Measurements from ENCODE around the gene GPX4. TPM values are rescaled to one million over a fixed set of nuclear protein-coding genes. Genes with fewer than 3 reads are reported as not detected.

The GPX4 gene
- total RNA-seq, 1 donor from 2014 or later, result 327 TPM

DNA sequence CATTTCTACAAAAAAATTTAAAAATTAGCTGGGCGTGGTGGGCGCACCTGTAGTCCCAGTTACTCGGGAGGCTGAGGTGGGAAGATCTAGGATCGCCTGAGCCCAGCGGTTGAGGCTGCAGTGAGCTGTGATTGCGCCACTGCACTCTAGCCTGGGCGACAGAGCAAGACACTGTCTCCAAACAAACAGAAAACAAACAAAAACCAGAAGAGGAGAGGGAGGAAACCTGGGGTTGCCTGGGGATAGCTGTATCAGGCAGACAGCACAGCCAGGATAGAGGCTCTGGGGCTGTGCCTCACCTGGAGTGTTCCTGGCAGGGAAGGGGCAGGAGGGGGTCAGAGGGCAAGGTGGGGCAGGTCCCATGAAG, 6.0 kb upstream of the GPX4 start:
- TF ChIP-seq, protein P1, sequence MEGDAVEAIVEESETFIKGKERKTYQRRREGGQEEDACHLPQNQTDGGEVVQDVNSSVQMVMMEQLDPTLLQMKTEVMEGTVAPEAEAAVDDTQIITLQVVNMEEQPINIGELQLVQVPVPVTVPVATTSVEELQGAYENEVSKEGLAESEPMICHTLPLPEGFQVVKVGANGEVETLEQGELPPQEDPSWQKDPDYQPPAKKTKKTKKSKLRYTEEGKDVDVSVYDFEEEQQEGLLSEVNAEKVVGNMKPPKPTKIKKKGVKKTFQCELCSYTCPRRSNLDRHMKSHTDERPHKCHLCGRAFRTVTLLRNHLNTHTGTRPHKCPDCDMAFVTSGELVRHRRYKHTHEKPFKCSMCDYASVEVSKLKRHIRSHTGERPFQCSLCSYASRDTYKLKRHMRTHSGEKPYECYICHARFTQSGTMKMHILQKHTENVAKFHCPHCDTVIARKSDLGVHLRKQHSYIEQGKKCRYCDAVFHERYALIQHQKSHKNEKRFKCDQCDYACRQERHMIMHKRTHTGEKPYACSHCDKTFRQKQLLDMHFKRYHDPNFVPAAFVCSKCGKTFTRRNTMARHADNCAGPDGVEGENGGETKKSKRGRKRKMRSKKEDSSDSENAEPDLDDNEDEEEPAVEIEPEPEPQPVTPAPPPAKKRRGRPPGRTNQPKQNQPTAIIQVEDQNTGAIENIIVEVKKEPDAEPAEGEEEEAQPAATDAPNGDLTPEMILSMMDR (IDR thresholded peaks at IDR 0.05; ENCODE audit: borderline replicate concordance), result no peak
- Histone ChIP-seq H3K36me3 (peaks cover 8% of the 10 kb centered on the region), H3K9me3 (replicated peaks) (peaks cover 8% of the 10 kb centered on the region), H3K4me3 (no peak overlapping the region), H3K27me3 (ENCODE audit: low read depth) (no peaks in the 10 kb centered on the region), H3K4me1 (peaks cover 77% of the 10 kb centered on the region), H3K27ac (replicated peaks) (peak overlapping the region; percentile 99)
- intact Hi-C loops (cut with micrococcal nuclease), result no loop called here
- DNase-seq, result no peak

DNA sequence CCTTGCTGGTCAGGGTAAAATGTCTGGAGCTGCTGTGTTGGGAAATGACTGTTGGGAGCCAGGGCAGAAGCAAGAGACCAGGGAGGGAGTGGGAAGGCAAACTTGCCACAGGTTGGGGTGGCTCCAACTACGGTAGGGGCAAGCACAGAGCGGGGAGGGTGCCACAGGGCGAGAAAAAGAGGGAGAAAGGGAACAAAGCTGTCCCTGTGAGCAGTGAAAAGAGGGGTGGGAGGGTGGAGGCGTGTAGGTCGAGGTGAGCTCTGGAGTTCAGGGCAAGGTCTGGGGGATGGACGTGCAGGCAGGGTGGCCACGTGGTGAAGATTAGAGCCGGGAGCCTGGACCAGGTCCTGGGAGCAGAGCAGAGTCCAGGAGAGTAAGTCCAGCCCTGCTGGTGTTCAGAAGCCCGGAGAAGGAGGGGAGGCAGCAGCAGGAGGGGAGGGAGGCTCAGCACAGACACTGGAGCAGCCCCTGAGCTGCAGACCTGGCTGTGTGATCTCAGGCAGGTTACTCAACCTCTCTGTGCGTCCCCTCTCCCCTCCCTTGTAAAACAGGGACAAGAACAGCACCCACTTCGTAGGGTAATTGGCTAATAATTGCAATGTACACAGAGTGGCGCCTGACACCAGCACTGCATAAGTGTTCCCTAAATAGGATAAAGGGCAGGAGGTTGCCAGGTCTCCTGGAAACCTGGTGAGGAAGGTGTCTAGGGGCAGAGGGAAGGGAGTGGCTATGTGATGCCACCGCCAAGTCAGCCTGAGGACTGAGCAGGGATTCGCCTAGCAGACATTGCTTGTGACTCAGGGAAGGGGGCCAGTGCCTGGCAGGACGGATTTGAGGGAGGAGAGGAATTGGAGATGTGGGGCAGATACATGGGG, 5.4 kb upstream of the GPX4 start:
- Histone ChIP-seq H3K27me3 (ENCODE audit: low read depth) (no peaks in the 10 kb centered on the region), H3K9me3 (replicated peaks) (peaks cover 8% of the 10 kb centered on the region), H3K4me3 (no peak overlapping the region), H3K27ac (replicated peaks) (peak overlapping the region; percentile 99), H3K4me1 (peaks cover 78% of the 10 kb centered on the region), H3K36me3 (peaks cover 3% of the 10 kb centered on the region)
- DNase-seq, result no peak
- intact Hi-C loops (cut with micrococcal nuclease), result no loop called here
- TF ChIP-seq, protein P1 (IDR thresholded peaks at IDR 0.05; ENCODE audit: borderline replicate concordance), result no peak

DNA sequence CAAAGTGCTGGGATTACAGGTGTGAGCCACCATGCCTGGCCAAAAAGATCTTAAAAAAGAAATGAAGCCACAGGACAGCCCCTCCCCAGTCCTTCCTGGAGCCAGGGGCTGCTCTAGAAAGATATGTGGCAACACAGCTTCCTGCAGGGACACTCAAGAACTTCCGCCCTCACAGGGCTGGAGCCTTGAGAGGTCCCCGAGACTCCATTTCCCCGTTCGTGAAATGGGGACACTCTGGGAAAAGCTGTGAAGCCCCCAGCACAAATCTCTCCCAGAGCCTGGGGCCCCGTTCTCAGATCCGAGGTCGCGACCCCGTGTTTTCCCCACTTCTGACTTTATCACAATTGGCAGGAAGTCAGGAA, 2.5 kb upstream of the GPX4 start:
- no peaks in the 10 kb centered on the region for H3K27me3 ChIP-seq (ENCODE audit: low read depth)
- DNase-seq, result no peak
- peaks cover 4% of the 10 kb centered on the region for H3K36me3 ChIP-seq
- intact Hi-C loops (cut with micrococcal nuclease), result loop anchor here (5.0 kb wide), 1 partner anchor 74 kb away; the partner anchor contains the start of gene CNN2
- H3K9me3 ChIP-seq (replicated peaks), result peaks cover 8% of the 10 kb centered on the region
- peak overlapping the region; percentile 95 for H3K4me3 ChIP-seq
- peaks cover 77% of the 10 kb centered on the region for H3K4me1 ChIP-seq
- peak overlapping the region; percentile 99 for H3K27ac ChIP-seq (replicated peaks)
- TF ChIP-seq, protein P1 (IDR thresholded peaks at IDR 0.05; ENCODE audit: borderline replicate concordance), result no peak

DNA sequence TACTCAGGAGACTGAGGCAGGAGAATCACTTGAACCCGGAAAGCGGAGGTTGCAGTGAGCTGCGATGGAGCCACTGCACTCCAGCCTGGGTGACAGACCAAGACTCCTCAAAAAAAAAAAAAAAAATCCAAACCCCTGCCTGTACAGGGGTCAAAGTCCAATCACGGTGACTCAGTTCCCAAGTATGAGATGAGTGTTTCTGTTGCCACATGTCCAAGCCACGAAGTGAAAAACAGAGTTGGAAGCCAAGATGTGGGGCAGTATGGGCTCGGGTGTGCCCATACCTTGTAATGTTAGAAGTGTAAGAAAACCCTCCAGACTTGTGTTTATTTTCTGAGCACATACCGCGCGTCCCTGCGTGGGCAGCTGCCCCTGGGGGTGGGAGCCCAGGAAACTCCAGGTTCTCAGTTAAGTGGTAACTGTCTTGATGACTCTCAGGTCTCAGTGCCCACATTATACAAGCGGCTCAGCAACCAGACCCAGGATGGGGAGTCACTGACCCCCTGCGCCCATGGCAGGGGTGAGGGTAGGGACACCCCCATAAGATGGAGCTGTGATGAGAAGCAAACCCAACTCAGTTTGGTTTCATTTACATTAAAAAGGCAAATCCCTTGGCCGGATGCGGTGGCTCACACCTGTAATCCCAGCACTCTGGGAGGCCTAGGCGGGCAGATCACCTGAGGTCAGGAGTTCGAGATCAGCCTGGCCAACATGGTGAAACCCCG, 1.2 kb upstream of the GPX4 start:
- peaks cover 8% of the 10 kb centered on the region for H3K9me3 ChIP-seq (replicated peaks)
- intact Hi-C loops (cut with micrococcal nuclease), result loop anchor here (5.0 kb wide), 1 partner anchor 75 kb away; the partner anchor contains the start of gene CNN2
- H3K4me1 ChIP-seq, result peaks cover 90% of the 10 kb centered on the region
- H3K27me3 ChIP-seq (ENCODE audit: low read depth), result no peaks in the 10 kb centered on the region
- no peak for DNase-seq
- peak overlapping the region; percentile 95 for H3K4me3 ChIP-seq
- TF ChIP-seq, protein P1 (IDR thresholded peaks at IDR 0.05; ENCODE audit: borderline replicate concordance), result no peak
- peak overlapping the region; percentile 99 for H3K27ac ChIP-seq (replicated peaks)
- peaks cover 17% of the 10 kb centered on the region for H3K36me3 ChIP-seq

DNA sequence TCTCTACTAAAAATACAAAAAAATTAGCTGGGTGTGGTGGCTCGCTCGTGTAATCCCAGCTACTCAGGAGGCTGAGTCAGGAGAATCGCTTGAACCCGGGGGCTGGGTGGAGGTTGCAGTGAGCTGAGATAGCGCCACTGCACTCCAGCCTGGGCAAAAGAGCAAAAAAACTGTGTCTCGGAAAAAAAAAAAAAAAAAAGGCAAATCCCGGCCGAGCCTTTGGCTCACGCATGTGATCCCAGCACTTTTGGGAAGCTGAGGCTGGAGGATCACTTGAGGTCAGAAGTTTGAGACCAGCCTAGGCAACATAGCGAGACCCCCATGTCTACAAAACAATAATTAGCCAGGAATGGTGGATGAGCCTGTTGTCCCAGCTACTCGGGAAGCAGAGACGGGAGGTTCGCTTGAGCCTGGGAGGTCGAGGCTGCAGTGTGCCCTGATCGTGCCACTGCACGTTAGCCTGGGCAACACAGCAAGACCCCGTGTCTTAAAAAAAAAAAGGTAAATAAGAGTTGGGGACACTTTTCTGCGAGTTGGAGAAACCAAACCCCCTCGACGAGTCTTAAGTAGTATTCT, 574 bp upstream of the GPX4 start:
- Histone ChIP-seq H3K27ac (replicated peaks) (peak overlapping the region; percentile 99), H3K36me3 (peaks cover 23% of the 10 kb centered on the region), H3K9me3 (replicated peaks) (peaks cover 8% of the 10 kb centered on the region), H3K4me3 (peak overlapping the region; percentile 95), H3K27me3 (ENCODE audit: low read depth) (no peaks in the 10 kb centered on the region), H3K4me1 (peaks cover 88% of the 10 kb centered on the region)
- TF ChIP-seq, protein P1 (IDR thresholded peaks at IDR 0.05; ENCODE audit: borderline replicate concordance), result no peak
- intact Hi-C loops (cut with micrococcal nuclease), result loop anchor here (5.0 kb wide), 1 partner anchor 76 kb away; the partner anchor contains the start of gene CNN2
- DNase-seq, result no peak
